NCI-H2227 (cell line): ENCODE results near the gene ASPSCR1.

Experiments used
- DNase-seq: peaks from one replicate; lab custom pipeline; 2025; ENCODE audit not compliant: unreplicated experiment; lab: John Stamatoyannopoulos, UW

The ASPSCR1 gene

DNA sequence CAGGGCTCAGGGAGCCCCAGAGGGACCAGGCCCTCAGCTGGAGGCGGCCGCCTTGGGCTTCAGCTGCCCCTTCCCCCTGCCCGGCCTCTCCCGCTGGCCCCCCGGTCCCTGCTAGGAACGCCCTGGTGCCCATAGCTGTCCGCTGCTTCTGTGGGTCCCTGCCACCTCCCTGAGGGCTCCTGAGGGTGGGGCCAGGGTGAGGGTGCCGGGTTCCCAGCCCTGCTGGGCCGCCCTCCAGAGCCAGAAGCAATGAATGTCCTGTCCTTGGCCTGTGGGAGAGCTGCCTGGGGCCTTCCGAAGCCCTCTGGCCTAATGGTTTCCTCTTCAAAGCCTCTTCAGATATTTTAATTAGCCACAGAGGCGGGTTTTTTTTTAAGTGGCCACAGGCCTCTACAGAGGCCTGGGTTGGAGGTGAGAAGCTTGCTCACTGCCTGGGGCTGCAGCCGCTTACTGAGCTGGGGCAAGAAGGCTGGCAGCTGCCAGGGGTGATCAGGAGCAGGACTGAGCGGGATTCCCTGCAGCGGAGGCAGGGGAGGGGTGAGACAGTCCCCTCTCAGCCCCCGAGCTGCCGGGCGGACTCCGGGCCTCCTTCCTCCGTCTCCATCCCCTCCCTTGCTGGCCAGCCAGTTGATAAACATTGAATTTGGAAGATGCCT lies 35.3 kb downstream of the ASPSCR1 start:
- peak; percentile 71 for DNase-seq

DNA sequence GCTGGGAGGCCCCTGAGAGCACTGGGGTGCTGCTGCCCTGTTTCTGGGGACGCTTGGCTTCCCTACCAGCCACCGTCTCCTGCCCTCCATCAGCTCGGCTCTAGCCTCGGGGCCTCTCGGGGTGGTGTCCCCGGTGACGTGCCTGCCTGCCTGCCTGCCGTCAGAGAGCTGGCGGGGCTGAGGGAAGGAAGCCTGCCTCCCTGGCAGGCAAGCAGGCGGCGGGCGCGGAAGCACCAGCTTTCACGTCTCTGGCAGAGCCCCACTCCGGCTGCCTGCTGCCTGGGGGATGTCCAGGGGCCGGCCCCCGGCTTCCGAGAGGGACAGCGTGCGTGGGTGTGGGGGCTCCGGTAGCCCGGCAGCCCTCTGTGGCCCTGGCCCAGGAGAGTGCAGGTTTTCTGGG lies 35.9 kb downstream of the ASPSCR1 start:
- DNase-seq: peak; percentile 62

DNA sequence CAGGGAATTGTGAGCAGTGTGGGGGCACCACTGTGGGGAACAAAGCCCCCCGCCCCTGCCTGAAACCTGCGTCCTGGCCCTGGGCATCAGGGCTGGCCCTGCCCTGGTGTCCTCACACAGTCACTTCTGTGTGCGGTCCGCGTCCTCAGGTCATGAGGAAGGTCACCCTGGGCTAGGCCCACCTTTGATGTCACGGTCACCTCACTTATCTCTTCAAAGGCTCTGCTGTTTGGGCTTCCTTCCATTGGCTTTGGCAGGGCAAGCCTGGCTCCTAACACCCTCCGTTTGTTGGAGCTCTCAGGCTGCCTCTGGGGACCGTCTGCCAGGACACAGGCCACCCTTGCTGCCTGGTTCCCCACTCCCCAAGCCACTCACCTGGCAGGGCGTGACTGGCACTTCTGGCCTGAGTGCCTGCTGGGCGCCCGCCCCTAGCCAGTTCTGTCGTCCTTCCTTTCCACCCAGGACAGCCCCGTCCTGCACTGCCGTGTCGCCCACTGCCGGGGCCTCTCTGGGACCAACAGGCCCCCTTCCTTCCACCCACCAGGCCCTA lies 36.4 kb downstream of the ASPSCR1 start:
- DNase-seq: no peak

GRCh38 chr17:82014432-82014831 lies 37.0 kb downstream of the ASPSCR1 start:
- peak; percentile 43 for DNase-seq

- no peak for DNase-seq
These were observed 37.5 kb downstream of the ASPSCR1 start for GRCh38 chr17:82014971-82015310.

DNA sequence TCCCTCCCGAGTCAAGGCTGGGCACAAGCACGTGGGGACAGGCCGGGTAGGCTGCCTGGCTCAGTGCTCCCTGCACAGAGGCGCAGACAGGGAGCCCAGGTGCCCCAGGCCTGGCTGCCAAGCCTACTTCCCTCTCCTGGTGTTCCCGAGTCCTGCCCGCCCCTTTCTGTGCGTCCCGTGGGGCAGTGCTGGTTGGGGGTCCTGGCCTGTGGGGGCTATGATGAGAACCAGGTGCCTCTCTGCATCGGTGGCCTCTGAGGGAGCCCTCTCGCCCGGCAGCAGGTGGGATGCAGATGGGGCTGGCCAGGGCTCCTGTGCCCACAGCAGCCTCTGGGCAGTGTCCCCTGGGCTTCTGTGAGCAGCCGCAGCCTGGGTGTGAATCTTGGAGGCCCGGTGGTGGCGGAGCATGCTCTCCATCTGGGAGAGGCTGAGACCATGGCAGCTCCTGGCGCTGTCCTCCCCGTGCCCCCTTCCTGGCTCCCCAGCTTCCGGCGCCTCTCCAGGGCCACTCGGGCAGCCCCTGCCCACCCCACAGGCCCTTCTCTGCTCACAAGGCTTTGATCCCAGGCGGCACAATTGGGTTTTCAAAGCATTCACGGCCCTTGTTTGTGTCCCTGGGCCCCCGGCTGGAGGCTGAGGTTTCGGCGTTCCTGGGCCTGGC lies 38.0 kb downstream of the ASPSCR1 start:
- no peak for DNase-seq

DNA sequence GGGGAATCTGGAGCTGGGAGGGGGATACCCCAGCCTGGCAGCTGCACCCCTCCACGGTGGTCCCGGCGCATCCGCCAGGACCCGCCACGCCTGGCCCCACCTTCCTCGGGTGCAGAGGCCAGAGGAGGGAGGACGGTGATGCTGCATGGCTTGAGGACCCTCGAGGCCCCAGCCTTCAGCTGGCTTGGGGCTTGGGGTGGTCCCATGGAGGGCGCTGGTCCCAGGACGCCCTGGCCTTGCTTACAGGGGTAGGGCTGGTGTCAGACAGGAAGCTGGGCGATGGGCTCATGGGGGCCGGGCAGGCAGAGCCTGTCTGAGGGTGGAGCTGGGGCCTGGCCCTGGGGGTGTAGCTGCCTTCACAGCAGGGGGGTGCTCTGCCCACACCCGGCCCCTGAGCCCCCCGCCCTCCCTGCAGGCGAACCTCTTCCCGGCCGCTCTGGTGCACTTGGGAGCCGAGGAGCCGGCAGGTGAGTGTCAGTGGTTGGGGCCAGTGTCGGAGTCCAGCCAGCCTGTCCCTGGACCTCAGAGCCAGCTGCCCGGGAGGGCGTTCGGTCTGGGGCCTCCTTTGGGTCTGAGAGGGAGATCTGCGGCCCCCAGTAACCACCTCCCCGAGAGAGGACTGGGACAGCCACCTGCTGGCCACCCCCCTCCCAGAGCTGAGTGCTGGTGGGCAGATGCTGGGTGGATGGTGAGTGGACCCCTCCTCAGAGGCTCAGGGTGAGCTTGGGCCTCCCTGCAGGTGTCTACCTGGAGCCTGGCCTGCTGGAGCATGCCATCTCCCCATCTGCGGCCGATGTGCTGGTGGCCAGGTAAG lies 38.8 kb downstream of the ASPSCR1 start:
- no peak for DNase-seq

DNA sequence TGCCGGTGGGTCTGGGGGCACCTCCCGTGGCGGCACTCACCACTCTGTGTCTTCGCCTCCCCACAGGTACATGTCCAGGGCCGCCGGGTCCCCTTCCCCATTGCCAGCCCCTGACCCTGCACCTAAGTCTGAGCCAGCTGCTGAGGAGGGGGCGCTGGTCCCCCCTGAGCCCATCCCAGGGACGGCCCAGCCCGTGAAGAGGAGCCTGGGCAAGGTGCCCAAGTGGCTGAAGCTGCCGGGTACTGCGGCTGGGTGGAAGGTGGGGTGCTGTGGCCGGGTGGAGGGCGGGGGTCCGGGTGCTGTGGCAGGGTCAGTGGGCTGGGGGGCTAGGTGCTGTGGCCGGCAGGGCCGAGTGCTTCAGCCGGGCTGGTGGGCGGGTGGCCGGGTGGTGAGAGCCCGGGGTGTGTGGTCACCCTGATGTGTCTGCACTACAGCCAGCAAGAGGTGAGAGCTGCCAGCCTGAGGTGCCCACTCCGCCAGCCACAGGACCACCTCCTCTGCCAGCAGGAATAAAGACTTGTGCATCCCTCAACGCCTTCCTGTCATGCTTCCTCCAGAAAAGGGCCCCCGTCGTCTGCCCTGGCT lies 39.5 kb downstream of the ASPSCR1 start:
- no peak for DNase-seq

GRCh38 chr17:82017612-82018151 lies 40.3 kb downstream of the ASPSCR1 start:
- no peak for DNase-seq

DNA sequence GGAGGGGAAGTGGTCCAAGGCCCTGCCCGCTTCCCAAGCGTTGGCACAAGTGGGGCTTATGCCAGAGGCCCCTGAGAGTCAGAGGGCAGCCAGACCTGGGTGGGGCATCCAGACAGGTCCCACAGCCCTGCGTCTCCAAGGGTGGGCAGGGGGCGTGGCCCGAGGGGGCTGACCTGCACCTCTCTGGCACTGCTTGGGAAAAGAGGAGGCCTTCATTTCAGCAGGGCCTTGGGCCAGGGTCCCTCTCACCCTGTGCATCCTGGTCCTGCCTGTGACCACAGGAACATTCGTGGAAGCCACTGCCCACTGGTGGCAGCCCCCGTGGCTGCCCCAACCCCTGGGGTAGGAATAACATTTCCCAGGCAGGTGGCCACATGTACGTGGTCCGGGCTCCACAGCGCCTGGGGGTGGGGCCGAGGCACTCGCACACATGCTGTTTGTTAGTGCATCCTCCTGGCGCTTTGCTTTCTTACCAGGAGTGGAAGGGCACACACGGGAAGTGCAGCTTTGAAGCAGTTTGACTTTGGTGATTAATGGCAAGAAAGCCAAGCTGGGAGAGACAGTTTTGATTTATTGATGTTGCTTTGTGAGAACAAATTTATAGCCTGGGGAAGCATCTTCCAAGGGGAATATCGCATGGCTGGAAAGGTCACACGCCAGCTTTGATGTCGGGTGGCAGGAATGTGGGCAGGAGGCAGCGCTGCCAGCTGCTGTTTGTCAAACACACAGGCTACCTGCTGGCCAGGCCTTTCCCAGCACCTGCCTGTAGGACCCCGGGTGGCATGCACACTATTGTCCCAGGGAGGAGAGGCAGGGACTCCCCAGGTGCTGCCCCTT lies 40.9 kb downstream of the ASPSCR1 start:
- DNase-seq: peak; percentile 64

DNA sequence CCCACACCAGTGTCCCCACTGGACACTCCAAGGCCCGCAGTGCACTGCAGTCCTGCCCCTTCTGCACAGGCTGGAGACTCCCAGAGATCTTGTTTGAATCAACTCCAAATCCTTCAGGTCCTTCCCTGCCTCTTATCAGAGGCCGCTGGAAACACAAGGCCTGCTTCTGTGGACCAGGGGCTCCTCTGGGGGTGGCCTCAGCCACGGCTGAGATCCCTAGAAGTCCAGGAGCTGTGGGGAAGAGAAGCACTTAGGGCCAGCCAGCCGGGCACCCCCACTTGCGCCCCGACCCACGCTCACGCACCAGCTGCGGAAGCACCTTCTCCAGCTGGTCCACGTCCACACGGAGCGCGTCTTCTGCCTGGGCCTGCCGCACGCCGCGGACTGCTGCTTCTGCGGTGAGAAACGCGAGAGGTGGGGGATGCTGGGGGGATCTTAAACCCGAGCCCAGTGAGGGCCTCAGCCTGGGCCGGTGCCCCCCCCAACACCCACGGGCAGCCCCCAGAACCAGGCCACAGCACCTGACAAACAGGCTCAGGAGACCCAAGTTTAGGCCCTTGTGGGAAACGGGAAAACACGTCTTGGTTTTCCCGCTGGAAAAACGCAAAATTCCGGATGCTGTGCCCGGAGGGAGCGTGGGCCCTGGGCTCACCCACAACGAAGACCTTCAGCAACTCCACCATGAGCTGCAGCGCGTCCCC lies 41.7 kb downstream of the ASPSCR1 start:
- DNase-seq: no peak

- peak; percentile 61 for DNase-seq
These were observed 42.5 kb downstream of the ASPSCR1 start for GRCh38 chr17:82019690-82020571.

GRCh38 chr17:82020572-82021106 lies 43.2 kb downstream of the ASPSCR1 start:
- DNase-seq: no peak

DNA sequence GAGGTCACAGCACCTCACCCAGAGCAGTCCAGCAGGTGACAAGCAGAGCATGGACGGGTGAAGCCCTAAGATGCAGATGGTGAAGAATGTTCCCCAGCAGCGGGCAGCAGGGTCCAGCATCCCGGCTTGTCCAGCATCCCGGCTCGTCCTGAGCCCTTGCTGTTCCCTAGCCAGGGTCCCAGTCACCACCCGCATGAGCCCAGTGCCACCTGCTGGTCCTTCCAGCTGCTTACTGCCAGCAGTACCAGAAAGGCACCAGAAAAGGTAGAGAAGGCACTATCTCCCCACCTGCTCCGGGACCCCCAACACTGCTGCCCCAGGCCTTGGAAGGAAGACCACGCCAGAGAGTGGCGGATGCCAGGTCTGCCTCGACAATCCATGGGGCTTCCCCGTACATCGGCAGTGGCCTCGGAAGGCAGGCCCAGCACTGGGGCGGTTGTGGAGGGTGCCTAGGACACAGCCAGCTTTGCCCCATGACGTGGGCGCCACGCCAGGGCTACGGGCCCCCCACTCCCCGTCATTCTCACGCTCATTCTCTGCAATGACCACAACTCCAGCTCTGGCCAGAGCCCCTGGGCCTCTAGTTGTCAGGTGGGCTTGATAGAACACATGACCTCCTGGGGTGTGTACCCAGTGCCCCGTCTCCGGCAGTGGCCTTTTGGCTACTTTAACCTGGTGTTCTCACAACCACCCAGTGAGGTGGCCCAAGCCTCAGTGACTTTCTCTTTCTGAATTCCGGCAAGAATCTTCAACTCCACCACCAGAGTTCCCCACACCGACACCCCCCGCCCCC lies 43.9 kb downstream of the ASPSCR1 start:
- peak; percentile 49 for DNase-seq

DNA sequence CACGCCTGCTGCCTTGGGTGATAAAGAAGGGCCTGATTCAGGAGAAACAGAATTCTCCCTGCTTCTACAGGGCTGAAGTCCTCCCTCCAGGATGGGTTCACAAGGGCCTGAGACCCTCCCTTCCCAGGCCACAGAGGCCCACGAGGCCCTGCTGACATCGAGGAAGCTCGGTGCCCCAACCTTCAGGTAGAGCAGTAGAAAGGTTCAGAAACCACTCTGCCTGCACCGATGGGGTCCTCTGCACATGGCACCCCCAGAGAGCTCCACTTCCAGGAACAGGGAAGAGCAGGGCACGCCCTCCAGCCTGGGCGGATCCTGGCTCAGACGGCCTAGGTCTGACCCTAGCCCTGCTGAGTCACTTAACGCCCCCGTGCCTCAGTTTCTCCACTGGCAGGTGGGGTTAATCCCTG lies 44.5 kb downstream of the ASPSCR1 start:
- DNase-seq: no peak

DNA sequence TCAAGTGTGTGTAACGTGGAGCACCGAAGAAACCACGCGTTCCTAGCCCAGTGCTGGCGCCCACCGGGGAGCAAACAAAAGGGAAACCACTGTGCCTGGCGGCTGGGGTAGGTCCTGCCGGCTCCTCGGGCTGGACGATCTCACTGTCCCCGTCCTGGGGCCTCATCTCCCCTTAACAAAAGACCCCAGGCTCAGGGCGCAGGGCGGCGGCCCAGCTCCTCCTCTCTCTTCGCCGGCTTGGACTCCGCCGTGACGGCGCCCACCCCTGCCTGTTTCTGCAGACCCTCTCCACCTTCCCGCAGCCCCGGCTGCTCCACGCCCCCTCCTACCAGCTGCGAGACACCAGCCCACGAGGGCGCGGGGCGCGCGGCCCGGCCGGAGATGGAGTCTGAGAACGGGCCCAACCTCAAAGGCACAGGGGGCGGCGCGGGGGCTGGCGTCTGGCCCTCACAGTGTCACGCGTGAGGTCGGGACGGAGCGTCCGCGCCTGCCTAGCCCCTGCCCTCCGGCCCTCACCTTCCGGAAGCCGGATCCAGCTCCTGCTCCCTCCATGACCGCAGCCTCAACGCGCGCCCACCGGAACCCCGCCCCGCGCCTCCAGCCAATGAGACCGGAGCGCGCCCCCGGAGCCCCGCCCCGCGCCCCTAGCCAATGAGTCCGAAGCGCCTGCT lies 45.0 kb downstream of the ASPSCR1 start, which contains the start of gene CENPX:
CENPX (minus strand) TSS at position 569 of the 671 bp plus-strand sequence; CDS start at position 552, 17 bp downstream.
- no peak for DNase-seq

DNA sequence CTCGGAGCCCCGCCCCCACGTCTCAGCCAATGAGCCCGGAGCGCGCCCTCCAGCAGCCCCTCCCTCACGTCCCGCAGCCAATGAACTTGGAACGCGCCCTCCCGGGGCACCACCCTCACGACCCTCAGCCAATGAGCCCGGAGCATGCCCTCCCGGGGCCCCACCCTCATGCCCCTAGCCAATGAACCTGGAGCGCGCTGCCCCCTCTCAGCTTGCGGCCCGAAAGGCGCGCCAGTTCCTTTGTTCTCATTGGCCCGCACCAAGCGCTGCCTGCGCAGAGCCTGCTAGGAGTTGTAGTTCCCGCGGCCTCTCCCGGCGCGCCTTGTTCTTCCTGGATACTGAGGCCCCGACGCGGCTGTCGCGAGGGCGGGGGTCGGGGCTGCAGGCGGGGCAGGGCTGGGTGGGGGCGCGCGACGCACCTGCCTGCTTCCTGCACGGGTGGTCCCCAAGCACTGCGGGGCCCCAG lies 45.6 kb downstream of the ASPSCR1 start, which contains the start of gene LRRC45:
LRRC45 (plus strand) TSS at position 325 of the 466 bp plus-strand sequence. CDS start 339 bp downstream, outside the sequence.
- peak; percentile 99 for DNase-seq
